ENCODE results near the gene ANKUB1.

DNA sequence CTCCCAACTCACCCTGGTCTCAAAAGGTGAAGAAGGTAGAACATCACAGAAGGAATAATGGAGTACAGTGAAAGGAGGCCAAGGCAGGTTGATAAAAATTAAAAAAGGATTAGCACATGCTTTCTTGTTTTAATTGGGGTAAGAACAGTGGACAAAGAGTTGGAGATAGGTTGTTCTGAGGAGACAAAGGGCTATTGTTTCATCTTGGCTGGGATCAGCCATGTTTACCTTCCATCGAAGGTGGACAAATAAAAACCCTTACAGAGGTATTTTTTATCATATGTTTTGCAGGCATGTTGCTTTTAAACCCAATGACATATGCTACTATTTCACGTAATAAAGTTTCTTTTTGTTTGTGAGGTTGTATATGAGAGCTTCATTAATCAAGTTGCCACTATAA, 53.0 kb downstream of the ANKUB1 start:
- TF ChIP-seq, protein P1, sequence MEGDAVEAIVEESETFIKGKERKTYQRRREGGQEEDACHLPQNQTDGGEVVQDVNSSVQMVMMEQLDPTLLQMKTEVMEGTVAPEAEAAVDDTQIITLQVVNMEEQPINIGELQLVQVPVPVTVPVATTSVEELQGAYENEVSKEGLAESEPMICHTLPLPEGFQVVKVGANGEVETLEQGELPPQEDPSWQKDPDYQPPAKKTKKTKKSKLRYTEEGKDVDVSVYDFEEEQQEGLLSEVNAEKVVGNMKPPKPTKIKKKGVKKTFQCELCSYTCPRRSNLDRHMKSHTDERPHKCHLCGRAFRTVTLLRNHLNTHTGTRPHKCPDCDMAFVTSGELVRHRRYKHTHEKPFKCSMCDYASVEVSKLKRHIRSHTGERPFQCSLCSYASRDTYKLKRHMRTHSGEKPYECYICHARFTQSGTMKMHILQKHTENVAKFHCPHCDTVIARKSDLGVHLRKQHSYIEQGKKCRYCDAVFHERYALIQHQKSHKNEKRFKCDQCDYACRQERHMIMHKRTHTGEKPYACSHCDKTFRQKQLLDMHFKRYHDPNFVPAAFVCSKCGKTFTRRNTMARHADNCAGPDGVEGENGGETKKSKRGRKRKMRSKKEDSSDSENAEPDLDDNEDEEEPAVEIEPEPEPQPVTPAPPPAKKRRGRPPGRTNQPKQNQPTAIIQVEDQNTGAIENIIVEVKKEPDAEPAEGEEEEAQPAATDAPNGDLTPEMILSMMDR (IDR thresholded peaks at IDR 0.05): no peak
- TF ChIP-seq, protein P2, sequence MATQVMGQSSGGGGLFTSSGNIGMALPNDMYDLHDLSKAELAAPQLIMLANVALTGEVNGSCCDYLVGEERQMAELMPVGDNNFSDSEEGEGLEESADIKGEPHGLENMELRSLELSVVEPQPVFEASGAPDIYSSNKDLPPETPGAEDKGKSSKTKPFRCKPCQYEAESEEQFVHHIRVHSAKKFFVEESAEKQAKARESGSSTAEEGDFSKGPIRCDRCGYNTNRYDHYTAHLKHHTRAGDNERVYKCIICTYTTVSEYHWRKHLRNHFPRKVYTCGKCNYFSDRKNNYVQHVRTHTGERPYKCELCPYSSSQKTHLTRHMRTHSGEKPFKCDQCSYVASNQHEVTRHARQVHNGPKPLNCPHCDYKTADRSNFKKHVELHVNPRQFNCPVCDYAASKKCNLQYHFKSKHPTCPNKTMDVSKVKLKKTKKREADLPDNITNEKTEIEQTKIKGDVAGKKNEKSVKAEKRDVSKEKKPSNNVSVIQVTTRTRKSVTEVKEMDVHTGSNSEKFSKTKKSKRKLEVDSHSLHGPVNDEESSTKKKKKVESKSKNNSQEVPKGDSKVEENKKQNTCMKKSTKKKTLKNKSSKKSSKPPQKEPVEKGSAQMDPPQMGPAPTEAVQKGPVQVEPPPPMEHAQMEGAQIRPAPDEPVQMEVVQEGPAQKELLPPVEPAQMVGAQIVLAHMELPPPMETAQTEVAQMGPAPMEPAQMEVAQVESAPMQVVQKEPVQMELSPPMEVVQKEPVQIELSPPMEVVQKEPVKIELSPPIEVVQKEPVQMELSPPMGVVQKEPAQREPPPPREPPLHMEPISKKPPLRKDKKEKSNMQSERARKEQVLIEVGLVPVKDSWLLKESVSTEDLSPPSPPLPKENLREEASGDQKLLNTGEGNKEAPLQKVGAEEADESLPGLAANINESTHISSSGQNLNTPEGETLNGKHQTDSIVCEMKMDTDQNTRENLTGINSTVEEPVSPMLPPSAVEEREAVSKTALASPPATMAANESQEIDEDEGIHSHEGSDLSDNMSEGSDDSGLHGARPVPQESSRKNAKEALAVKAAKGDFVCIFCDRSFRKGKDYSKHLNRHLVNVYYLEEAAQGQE (IDR thresholded peaks at IDR 0.05; ENCODE audit: insufficient read depth in 1 of 2, low read depth in 2 of 2, low read length in 1 of 2): no peak
- TF ChIP-seq TCF7L2 (IDR thresholded peaks at IDR 0.05; ENCODE audit: low read depth, low read length): no peak

Data from Panc1 (cell line).